Activated CD4-positive, CD25-positive, alpha-beta regulatory T cell (primary cell): Measurements from ENCODE around the gene SLC16A3.

Source experiments
- DNase-seq, 4 experiments: peaks; one replicate each; lab custom pipeline; 2025; lab: John Stamatoyannopoulos, UW

Gene SLC16A3

DNA sequence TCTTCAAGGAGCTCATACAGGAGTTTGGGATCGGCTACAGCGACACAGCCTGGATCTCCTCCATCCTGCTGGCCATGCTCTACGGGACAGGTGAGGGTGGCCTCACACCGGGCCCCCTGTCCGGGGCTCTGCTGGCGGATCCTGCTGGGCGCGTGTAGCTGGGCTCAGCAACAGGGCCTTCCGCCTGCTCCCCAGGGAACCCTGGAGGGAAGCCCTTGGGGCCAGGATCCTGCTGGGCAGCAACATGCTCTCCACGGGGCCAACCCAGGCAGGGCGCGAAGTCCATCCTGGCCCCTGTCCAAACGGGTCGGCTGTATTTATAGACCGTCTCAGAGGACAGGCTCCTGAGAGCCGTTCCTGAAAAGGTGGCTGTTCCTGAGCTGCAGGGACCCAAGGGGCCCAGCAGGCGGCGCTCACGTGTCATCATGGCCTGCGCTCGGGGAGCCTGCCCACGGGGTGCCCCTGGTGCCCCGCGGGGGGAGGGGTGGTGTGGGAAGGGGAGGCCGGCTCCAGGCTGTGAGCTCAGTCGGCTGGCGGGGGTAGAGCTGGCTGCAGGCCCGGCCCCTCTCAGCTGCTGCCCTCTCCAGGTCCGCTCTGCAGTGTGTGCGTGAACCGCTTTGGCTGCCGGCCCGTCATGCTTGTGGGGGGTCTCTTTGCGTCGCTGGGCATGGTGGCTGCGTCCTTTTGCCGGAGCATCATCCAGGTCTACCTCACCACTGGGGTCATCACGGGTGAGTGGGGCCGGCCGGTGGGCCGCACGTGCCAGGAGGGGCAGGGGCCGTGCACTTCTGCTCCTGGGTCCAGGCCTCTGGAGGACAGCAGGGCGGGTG, 7.5 kb downstream of the SLC16A3 start:
- DNase-seq, result peak; percentile 34 to 51 (median 46)

DNA sequence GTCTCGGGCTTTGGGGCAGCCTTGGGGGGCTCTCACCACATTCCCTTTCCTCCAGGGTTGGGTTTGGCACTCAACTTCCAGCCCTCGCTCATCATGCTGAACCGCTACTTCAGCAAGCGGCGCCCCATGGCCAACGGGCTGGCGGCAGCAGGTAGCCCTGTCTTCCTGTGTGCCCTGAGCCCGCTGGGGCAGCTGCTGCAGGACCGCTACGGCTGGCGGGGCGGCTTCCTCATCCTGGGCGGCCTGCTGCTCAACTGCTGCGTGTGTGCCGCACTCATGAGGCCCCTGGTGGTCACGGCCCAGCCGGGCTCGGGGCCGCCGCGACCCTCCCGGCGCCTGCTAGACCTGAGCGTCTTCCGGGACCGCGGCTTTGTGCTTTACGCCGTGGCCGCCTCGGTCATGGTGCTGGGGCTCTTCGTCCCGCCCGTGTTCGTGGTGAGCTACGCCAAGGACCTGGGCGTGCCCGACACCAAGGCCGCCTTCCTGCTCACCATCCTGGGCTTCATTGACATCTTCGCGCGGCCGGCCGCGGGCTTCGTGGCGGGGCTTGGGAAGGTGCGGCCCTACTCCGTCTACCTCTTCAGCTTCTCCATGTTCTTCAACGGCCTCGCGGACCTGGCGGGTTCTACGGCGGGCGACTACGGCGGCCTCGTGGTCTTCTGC, 8.4 kb downstream of the SLC16A3 start:
- DNase-seq, result no peak

DNA sequence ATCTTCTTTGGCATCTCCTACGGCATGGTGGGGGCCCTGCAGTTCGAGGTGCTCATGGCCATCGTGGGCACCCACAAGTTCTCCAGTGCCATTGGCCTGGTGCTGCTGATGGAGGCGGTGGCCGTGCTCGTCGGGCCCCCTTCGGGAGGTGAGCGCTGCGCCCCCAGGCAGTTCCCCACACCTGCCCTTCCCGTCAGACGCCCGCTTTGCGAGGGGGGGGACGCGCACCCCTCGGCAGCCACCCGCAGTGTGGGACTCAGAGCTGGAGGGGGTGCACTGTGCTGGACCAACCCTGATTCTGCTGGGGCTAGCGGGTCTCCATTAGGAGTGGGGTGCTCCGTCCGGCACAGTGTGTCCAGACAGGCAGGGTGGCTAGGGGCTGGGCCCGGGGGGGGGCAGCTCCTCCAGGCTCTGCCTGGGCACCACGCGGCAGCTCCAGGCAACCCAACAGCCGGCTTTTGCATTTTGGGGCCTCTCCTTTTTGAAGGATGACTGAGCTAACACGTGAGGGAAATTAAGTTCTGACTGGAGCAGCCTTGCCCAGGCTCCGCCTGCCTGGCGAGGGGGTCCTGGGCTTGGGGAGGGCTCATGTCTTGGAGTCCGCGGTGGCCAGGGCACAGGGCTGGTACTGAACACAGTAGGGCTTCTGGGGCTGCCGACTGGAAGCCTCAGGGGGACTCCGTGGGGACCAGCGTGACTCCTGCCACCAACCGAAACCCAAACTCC, 9.1 kb downstream of the SLC16A3 start:
- DNase-seq, result no peak

DNA sequence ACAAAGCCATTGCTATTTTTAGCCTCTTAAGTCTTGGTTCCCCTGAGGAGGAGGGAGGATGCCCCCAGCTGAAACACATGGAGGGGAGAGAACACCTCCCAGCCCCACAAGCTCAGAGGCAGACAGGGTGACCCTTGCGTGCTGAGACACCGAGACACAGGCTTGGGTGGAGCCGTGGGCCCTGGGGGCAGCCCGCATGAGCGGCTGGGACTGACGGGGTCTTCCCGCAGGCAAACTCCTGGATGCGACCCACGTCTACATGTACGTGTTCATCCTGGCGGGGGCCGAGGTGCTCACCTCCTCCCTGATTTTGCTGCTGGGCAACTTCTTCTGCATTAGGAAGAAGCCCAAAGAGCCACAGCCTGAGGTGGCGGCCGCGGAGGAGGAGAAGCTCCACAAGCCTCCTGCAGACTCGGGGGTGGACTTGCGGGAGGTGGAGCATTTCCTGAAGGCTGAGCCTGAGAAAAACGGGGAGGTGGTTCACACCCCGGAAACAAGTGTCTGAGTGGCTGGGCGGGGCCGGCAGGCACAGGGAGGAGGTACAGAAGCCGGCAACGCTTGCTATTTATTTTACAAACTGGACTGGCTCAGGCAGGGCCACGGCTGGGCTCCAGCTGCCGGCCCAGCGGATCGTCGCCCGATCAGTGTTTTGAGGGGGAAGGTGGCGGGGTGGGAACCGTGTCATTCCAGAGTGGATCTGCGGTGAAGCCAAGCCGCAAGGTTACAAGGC, 9.8 kb downstream of the SLC16A3 start:
- peak in 3 of 4 experiments; percentile 35 to 52 (median 46) for DNase-seq

DNA sequence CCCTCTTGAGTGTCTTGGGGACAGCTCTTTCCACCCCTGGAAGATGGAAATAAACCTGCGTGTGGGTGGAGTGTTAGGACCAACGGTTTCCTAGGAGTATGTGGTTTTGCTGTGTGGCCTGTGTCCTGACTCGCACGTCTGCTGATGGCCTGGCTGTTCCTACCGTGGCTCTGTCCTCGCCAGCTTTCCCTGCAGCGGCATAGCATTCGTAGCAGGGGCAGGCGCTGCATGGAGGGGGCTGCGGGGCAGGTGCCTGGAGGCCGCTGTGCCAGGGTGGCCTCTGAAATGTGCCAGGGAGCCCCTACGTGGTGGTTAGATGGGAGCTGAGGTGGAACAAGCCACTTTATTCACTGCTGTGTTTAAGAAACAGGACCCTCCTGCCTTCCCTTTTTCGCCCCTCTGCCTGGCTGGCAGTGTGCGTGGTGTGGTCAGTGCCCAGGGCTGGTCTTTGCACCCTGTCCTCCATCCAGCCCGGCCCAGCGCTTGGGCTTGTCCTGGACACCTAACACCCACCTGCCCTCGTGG, 10.6 kb downstream of the SLC16A3 start:
- no peak for DNase-seq

DNA sequence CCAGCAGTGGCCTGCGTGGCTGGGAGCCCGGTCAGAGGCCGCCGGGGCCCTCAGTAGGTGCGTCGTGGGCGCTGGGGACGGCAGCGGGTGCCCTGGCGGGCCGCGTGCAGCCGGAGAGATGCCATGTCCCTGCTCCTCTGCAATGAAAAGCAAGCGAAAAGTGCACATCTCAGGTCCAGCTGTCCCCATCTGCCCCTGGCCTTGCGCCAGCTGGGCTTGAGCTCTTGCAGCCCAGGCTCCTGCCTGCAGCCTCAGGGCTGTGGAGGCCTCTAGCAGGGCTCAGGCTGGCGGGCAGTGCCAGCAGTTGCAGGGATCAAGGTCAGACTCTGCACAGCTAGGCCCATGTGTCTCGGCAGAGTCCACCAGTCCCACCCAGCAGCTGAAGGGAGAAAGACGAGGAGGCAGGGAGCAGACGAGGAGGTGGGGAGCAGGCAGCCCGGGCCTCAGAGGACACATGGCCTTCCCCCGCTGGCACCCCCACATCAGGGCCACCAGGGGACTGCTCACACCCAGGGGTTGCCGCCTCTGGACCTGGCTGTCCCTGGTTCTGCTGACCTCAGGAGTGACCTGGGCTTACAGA, 11.2 kb downstream of the SLC16A3 start:
- DNase-seq, result no peak

DNA sequence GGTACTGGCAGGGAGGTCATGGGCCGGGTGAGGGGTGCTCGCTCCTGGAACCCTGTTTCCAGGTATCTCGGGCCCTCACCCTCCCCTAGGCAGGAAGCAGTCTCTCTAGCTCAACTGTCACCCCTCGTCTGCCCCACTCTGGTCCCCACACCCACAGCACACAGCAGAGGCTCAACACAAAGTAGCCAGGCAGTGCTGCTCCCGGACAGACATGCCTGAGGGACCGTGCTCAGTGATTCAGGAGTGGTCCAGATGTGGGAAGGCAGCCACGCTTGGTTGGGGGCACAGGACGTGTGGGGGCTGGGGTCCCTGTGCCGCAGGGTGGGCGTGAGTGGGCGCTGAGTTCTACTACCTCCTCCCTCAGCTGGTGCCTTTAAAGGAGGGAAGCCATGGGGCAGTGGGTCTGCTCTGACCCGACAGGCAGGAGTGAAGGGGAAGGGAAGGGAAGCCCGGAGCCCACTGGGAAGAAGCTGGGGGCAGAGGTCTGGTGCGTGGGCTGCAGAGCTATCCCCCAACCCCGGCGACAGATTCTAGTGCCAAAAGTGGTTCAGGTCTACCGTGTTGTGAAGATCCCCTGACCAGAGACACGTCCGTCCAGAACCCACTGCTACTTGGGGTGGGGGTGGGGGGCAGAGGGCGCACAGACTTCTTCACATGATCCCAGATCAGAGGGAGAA, 11.8 kb downstream of the SLC16A3 start:
- no peak for DNase-seq

DNA sequence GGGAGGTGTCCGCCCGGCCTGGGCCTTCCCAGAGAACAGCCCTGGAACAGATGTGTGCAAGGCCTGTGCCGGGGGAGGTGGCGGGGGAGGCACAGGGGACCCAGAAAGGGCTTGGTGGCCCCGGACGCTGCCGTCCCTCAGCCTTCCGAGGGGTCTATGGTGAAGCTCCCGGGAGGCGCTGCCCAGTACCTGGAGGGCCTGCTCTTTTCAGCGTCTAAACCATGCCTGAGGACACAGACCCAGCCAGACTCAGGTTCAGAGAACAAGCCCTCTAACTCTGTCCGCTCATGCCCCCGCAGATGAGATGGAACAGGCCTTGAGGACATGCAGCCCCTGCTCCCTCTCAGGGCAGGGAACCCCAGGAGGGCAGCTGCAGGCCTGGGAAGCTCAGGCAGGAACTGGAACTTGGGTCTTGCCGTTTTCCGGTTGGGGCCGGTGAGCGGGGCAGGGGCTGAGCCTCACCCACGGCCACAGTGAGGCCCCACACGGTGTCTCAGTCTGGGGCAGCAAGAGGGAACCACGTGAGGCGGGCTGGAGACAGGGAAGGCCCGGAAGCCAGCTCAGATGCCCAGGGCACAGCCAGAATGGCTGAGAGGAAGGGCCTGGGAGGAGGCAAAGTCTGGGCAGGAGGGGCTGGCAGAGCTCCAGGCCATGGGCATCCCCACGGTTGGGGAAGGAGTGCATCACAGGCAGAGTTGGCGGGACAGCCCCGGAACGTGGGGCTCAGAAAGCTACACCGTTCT, 12.5 kb downstream of the SLC16A3 start:
- DNase-seq, result no peak

DNA sequence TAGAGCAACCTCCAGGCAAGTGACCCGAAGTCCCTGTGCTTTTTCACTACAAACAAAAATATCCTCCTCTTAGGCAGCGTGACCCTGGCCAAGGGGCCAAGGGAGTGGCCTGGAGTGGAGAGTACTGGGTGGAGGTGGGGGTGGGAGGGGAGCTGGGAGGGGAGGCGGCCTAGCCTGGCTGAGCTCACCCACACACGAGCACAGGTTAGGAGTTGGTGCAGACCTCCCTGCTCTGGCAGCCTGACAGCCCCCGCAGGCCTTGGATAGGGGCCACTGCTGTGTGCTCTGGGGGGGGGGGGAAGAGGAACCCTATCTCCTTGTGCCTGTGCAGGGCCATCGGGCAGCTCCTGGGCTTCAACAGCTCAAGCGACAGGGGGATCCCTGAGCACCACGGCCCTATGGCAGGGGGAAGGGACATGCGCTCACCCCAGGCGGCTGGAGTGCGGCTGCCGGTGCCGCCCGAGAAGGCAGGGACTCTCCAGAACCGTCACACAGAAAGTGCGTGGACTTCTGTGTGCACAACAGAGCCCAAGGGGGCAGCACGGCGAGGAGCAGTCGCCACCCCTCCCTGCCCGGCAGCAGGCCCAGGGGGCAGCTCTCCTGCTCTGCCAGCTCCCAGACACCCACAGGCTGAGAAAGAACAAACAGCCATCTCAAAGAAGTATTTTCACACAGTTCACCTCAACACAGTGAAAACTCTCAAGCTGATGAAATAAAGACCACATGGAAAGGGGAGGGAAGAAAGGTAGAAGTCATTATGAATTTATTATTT, 13.3 kb downstream of the SLC16A3 start:
- no peak for DNase-seq

DNA sequence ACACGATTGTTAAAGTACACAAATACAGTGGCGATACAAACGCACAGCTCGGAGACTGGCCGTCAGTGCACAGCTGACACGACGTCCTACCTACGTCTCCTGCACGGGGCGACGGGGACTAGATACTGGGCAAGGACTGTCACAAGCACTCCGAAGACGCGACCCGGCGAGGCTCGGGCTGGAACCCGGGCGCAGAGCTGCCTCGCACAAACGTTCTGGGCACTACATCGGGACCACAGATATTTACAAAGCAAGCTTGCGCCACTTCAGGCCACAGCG, 13.8 kb downstream of the SLC16A3 start:
- no peak for DNase-seq

DNA sequence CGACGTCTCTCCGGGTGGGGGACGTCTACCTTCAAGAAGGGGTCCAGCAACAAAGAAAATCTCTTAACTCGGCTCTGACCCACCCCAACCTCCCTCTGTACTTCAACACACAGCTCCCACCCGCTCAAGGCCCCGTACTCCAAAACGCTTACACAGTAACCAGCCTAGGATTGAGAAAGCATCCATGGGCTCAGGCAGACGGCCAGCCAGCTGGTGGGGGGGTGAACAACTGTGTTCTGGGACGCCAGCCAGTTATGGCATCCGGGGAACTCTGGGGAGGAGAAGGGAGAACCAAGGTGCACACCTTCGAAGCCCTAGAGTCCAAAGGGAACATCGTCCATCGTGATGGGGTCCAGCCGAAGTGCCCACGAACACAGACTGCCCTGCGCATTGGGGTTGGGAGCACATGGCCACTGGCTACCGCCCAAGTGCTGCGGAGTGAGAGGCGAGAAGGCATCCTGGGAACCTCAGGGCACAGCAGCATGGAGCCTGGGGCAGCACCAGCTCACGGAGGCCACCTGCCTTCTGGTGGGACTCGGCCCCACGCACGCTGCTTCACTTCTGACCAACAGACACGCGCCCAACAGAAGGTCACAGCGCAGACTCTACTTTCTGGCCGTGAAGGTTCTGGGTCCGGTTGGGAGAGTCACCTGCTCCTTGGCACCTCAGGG, 14.3 kb downstream of the SLC16A3 start:
- DNase-seq, result no peak

DNA sequence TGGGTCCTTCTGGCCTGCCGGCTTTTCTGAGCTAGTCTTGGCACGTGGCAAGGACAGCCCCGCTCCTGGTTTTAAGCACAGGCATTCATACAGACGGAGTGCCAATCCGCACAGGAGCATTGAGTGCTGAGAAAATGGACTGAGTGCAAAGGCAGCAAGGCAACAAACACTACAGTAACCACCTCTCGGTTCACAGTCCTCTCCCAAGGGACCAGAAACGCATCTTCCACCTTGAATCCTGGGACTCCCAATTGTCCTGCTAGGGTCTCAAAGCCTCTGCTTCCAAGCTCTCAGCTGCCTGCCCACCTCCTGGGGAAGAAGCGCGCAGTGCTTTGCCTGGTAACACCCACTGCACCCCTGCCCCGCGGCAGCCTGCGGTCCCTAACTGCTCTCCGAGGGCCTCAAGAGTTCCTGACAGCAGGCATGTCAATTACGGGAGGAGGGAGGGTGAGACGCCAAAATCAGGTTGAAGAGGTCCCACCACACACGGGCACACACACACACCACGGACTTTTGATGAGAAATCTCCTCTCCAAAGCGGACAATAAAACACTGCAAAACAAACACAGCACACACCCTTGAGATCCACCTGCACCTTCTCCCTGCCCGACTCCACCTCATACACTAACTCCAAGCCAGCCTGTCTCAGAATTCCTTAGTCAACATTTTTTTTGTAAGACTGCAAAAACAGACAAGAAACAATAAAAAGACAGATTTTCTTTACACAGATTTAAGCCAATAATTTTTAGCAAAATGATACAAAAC, 15.0 kb downstream of the SLC16A3 start:
- no peak for DNase-seq

DNA sequence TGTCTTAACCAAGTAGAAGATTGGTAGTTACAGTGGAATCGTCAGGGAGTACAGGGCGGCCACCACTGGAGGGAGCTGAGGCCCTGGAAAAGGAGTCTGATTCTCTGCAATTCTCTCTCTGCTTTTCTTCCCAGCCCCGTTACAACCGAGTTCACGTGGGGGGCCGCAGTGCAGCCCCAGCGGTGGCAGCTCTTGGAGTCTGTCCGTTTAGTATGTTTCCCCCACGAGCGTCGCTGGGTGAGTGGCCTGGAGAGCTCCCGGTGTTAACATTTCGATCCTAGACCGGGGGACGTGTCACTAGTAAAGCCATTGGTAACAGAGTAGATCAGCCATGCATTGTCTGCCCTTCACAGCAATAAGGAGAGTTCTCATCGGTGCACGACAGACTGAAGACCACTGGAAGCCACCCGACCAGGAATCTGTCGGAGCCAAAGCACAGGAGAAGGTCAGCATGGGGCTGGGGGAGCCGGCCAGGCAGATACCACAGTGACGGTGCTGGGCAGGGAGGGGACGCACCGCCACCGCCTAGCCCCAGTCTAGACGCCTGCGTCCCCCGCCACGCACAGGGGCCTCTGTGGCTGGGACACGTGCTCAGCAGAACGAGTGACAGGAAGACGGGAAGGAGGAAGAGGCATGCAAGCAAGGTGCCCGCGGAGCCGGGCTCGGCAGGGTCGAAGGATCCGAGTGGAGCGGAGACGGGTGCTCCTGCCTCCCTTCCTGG, 15.7 kb downstream of the SLC16A3 start:
- no peak for DNase-seq

DNA sequence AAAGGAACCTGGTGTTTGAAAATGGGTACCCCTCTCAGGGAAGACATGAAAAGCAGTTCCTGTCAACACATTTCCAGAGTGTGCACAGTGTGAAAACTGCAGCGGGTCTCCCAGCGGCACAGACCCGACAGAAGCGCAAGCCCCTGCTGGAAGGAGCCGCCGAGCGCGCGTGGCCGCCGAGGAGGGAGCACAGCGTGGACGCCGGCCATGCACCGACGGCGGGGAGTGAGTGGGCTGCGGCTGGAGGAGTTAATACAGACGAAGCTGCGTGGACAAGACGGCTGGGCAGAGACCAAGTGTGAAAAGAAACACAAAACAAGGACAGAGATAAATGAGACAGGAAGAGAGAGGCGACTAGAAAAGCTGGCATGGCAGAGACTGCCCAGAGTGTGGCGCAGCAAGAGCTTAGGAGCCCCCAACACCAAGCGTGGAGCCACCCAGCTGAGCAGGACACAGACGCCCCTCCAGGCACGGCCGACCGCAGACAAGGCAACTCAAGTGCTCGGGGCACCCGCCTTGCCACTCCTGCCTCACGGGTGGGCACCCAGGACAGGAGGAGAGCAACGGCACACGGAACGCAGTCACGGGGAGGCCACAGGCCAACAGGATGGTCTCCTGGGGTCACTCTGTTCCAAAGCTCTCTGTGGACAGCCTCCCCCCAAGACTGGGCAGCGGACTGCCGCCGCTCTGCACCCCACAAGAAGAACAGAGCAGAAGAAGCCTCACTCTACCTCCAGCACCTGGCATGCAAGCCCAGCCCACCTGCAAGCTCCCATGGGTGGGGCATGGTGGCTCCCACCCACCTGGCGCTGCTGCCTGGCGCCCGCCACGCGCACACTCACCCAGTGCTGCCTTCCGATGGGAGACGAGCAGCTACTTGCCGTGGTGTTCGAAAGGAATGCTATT, 16.5 kb downstream of the SLC16A3 start:
- no peak for DNase-seq

DNA sequence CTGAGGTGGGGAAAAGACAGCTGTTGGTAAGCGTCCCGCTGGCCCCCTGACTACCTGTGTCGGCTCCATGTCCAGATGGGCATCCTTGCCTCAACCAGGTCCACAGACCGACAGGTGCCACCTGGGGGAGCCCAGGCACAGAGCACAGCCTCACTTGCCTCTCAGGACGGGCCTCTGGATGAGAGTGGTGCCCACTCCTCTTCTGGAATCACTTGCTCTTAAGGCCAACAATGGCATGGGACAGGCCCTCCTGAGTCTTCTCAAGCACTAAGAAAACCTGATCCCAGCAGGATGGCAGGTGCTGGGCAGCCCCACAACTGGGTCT, 17.2 kb downstream of the SLC16A3 start:
- no peak for DNase-seq

DNA sequence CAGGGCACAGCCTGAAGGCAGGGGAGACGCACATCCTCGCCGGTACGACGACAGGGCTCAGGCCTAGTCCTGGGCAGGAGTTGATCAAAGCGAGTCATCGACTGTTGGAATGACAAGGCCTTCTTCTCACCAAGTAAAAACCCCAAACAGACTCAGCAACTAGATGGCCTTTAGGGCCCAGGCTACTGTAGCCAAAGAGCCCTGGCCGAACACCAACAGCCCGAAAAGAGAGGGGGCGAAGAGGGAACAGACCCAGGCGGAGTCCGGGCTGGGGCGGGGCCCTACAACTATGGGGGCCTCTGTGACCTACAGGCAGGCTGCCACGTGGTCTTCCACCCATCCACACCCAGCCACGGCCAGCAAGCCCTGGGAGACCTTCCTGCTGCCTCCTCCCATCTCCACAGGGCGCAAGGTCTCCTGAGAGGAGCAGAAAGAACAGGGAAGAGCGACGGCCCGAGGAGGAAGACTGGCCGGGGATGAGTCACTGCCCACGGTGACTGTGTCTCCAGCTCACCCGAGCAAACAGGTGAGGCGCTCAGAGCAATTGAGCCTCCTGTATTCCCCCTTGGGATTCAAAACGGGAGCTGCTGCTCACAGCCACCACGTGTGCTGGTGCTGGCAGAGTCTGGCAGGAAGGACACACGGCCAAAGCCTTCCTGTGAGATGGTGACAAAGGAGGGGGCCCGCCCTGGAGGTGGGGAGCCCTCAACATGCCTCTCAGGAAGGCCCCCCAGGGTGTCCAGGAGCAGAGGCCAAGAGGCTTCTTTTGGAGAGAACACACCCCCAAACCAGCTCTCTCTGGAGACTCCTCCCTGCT, 17.7 kb downstream of the SLC16A3 start:
- DNase-seq, result no peak
